ENCODE data around the gene FYB2. TPM values are rescaled to one million over a fixed set of nuclear protein-coding genes. Genes with fewer than 3 reads are reported as not detected.
"Not testable (repeated sequence)": the region's sequence is repeated elsewhere in the genome, so short reads cannot be mapped to it uniquely, and the experiment has no call there.

FYB2 gene
- polyA plus RNA-seq, 3 donors, result 0.41 to 1.6 (median 0.96) TPM

- no peak for DNase-seq
Observed at GRCh38 chr1:56797065-56797685, 22.0 kb downstream of the FYB2 start.

DNA sequence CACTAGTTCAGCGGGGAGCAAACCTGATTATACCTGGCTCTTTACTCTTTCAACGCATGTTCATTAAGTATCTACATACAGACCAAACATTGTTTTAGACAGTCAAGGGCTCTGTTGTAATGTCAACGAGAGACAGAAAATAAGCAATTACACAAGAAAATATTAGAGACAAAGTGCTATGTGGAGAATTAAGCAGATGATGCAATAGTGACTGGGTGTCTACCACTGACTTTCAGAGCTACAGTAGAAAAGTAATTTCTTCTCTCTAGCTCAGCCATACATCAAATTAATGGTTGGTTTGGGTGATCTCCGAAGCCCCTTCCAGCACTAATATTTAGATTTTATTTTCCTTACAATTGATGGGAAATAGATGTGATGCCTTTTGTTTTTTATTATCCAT is 23.3 kb downstream of the FYB2 start:
- no peak for DNase-seq

- DNase-seq, result no peak
Observed at GRCh38 chr1:56790036-56790435, 29.2 kb downstream of the FYB2 start.

DNA sequence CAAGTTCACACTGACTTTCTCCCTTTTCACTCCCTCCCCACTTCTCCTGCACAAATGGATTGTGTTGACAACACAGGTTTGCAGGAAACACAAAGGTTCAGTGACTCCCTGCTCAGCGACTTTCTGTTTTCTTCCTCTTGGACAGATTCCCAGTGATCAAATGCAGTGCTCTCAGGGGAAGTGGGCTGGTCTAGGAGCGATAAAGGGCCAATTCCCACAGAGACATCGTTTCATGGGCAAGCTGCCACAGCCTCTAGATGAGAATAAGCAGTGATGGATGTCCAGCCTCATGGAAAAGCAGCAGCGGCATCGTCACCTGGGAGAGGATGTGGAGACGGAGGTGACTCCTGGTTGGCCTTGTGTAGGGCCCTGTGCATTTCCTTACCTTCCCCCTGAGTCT is 30.6 kb downstream of the FYB2 start:
- DNase-seq, result peak; percentile 16

DNA sequence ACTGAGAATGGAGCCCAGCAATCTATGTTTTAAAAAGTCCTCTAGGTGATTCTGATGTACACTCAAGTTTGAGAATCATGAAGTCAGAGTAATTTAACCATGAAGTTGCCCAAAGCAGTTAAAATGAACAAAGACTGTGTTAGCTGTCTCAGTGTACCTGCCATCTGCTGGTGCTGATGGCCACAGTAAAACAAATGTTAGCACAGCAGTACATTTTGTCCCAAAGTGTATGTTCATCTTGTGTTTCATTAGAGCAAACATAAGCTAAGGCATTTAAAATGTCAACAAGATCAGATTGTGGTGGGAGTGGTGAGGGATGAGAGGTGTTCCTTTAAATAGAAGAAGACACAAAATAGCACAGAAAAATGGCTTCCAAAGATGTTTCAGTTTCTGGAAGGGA is 31.1 kb downstream of the FYB2 start:
- no peak for DNase-seq

GRCh38 chr1:56787330-56787729 is 31.9 kb downstream of the FYB2 start:
- DNase-seq, result no peak

- DNase-seq, result no peak
Observed at GRCh38 chr1:56782773-56783172, 36.4 kb downstream of the FYB2 start.

DNA sequence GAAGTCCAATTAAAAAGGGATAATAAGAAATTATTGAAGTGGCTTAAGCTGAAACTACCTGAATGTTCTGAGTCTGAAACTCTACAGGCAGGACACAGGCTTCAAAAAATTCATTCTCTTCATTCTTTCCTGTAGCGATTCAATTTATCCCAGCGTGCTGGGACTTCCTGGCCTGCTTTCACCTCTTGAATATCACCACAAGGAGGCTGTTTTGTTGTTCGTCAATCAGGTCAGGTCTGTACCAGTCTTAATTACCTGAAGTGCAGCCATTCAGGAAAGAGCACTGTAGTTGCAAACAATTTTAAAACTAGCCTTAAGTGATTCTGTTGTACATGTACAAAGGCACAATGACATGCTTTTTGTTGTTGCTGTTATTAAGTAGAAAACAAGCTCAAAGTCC is 38.4 kb downstream of the FYB2 start:
- DNase-seq, result no peak

DNA sequence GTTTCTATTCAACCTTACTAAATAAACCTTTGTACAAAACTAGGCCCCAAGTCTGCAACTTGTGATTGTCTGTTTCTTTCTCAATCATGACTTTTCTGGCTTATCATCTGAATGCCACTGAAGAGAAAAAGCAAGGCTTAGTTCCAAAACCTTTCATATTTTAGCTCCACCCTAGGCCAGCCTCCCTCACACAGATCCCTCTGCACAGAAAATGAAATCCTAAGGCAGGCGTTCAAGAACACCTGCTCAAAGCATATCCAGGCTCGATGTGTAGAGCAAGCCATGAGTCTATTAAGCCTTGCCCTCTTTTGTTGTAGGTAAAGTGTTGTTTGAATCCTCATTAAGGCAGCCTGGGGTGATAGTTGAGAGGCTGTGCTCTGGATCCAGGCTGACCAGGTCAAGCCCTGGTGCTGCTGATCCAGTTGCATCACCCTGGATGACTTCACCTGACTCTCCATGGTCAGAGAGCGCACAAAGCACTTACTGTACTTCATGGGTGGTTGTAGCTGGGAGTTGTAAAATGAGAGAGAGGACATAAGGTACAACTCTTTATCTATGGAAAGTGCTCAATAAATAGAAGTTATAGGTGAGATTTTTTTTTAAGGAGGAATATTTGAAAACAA is 39.0 kb downstream of the FYB2 start:
- DNase-seq, result no peak

DNA sequence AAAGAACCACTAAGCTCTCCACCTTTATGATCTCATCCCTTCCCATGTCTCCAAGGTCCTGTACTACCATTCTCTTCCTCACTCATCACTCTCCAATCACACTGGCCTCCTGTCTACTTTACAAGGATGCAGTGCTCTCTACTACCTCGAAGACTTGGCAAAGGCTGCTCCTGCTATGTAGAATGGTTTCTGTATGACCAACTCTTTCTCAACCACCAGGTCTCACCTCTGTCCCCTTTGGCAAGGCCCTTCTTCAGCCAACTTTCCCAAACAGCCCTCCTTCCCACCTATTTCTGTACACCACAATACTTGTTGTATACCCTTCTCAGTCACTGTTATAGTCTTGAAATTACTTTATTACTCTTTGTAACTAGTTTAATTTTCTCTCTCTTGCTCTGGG is 41.2 kb downstream of the FYB2 start:
- no peak for DNase-seq

- DNase-seq, result not testable (repeated sequence)
Observed at GRCh38 chr1:56774732-56775131, 44.5 kb downstream of the FYB2 start.

- no peak for DNase-seq
Observed at GRCh38 chr1:56774067-56774609, 45.1 kb downstream of the FYB2 start.

GRCh38 chr1:56773341-56774066 is 45.7 kb downstream of the FYB2 start:
- no peak for DNase-seq

- DNase-seq, result no peak
Observed at GRCh38 chr1:56771717-56772116, 47.5 kb downstream of the FYB2 start.

DNA sequence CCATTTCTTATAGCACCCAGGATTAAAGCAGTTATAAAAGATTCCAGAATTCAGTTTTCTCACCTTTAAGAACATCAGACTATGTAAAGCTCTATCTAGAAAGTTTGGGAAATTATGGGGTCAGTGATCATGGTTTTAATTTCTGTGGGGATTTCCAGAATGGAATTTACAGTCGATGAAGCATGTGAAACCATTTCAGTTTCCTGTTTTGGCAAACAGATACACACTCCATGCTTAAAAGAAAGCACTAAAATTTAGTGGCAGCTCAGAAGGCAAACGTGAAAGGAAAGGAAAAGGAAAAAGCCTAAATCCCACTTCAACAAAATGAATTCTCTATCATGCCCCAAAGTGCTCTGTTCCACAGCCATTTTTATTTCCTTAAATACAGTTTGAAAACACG is 60.4 kb downstream of the FYB2 start:
- peak; percentile 4 for DNase-seq

- peak; percentile 14 for DNase-seq
Observed at GRCh38 chr1:56758135-56758534, 61.1 kb downstream of the FYB2 start.

DNA sequence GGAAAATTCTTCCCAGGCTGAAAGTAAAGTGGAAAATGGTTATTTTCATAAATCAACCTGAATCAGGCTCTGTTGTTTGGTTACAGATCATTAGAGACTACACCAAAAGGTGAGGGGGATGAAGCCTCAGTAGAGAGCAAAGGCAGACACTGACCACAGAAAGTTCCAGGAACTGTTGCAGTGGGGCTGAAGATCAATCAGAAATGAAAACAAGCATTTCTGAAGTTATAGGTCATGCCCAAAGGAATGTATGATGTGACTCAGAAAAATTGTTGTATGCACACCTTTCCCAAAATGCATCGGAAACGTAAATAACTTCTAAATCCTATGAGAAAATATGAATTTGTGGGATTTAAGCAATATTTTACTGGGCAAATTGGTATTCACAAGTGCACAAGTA is 63.3 kb downstream of the FYB2 start:
- DNase-seq, result no peak

DNA sequence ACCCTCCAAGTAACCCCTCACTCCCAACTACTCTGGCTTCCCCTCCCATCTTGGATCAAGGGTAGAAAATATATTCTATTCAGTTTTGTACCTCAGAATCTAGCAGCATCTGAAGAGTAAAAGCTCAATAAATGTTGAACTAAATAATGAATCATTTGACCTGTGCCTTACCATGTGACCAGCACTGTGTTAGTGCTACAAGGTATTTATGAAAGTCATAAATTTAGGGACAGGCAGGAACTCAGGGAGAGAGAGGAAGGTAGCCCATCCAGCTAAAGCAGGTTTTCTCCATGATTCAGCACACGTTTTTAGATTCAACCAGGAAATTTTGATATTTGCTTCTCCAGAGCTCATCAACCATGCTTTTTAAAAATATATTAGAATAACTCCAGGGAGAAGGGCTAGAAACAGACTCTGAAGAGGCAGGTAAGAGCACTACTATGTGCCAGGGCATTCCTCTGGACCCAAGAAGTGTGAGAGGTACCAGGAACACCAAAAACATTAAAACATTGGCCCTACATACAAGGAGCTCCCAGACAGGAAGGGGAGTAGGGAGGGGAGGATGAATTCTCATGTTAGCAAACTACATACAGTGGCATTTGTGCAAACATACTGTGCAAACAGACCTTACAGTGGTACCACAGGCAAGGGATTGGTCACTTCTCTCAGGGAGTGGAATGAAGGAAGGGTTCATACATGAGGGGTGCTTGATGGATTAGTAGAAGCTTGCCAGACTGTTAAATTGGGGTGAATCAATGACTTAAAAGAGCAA is 64.3 kb downstream of the FYB2 start:
- DNase-seq, result no peak

DNA sequence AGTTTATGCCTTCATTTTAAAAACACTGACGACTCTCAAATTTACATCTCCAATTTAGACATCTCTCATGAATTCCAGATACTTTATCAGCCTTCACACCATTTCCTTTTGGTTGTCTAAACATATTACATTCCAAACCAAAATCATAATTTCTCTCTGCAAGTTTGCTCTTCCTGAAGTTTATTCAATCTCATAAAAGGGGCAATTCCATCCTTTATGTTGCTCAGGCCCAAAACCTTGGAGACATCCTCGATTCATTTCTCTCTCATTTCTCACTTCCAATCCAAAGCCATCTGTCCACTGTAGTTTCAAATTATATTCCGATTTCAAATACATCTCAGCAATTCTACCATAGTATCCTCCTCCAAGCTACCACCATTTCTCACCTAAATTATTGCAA is 74.0 kb downstream of the FYB2 start:
- DNase-seq, result no peak

GRCh38 chr1:56728964-56729363 is 90.2 kb downstream of the FYB2 start:
- DNase-seq, result no peak

GRCh38 chr1:56726706-56727105 is 92.5 kb downstream of the FYB2 start:
- DNase-seq, result no peak

GRCh38 chr1:56719171-56719570 is 100.0 kb downstream of the FYB2 start:
- DNase-seq, result no peak
